ENCODE measurements around the gene FSTL3. TPM values are rescaled to one million over a fixed set of nuclear protein-coding genes. Genes with fewer than 3 reads are reported as not detected.

Gene FSTL3
- total and polyA plus RNA-seq, 10 of the 15 experiments (the other 5 are each of a cell fraction or from before 2014, with no cell fraction given) = 0.42 to 13.5 (median 3.6) TPM

GRCh38 chr19:723247-723646 lies 47.1 kb downstream of the FSTL3 start:
- CTCF ChIA-PET = no interaction called here

DNA sequence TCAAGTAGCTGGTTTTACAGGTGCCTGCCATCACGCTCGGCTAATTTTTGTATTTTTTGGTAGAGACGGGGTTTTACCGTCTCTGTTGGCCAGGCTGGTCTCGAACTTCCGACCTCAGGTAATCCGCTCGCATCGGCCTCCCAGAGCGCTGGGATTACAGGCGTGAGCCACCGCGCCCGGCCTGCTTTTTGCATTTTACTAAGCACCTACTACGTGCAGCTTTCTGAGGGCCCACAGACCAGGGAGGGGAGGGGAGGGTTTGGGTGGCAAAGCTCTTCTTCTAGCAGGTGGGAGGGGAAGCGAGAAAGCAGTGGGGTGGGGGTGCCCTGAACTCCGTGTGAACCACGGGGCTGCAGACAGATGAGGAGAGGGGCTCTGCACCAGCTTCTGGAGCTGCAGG lies 47.5 kb downstream of the FSTL3 start:
- Histone ChIP-seq H3K9me3 (replicated peaks; ENCODE audit: control insufficient read depth, insufficient read depth, low read length) (no peaks in the 10 kb centered on the region), H2AFZ (ENCODE audit: control insufficient read depth, low read depth, low read length) (no peak overlapping the region), H3K4me3 (no peak overlapping the region), H3K79me2 (ENCODE audit: control insufficient read depth, insufficient read depth, low read length) (no peaks in the 10 kb centered on the region), H4K20me1 (ENCODE audit: control insufficient read depth, insufficient read depth) (no peaks in the 10 kb centered on the region), H3K4me2 (ENCODE audit: control insufficient read depth, insufficient read depth) (no peak overlapping the region), H3K36me3 (ENCODE audit: control insufficient read depth in 2 of 2, insufficient read depth in 2 of 2, low read length in 1 of 2) (no peaks in the 10 kb centered on the region), H3K9ac (ENCODE audit: control insufficient read depth, insufficient read depth, low read length) (no peak overlapping the region), H3K27me3 (replicated peaks in 1 of 2; ENCODE audit: control insufficient read depth in 2 of 2, insufficient read depth in 2 of 2, low read length in 1 of 2) (no peaks in the 10 kb centered on the region), H3K27ac (ENCODE audit: control insufficient read depth, insufficient read depth) (no peak overlapping the region), H3K4me1 (ENCODE audit: control insufficient read depth, insufficient read depth, low read length) (no peaks in the 10 kb centered on the region)
- RAD21 ChIA-PET (ENCODE audit: unreplicated experiment) = no interaction called here
- intact Hi-C loops (cut with micrococcal nuclease; ENCODE audit: unreplicated experiment) = no loop called here
- no peak for DNase-seq (ENCODE audit: low read depth, low spot score)
- BruUV-seq (replicated peaks) = no TSS peak
- no peak for ATAC-seq
- POLR2A ChIA-PET = interaction anchor here (0.6 to 1.0 kb wide), 4 partner anchors 8 to 74 kb away, joined by 3 to 5 read pairs (median 4); no protein-coding TSS in a partner anchor
- no peak for FAIRE-seq
- SMC1A ChIA-PET (ENCODE audit: uncharacterized antibody, unreplicated experiment) = interaction anchor here (1.5 kb wide), 1 partner anchor 45 kb away, joined by 3 read pairs; no protein-coding TSS in a partner anchor
- in situ Hi-C loops (cut with MboI) = no loop called here
- CTCF ChIA-PET = no interaction called here
- 24% methylated on average over 15 of the region's 18 CpGs for WGBS (ENCODE audit: insufficient coverage, insufficient replicate concordance, low lambda C conversion rate, missing lambda C conversion rate)
- TF ChIP-seq, protein P1, sequence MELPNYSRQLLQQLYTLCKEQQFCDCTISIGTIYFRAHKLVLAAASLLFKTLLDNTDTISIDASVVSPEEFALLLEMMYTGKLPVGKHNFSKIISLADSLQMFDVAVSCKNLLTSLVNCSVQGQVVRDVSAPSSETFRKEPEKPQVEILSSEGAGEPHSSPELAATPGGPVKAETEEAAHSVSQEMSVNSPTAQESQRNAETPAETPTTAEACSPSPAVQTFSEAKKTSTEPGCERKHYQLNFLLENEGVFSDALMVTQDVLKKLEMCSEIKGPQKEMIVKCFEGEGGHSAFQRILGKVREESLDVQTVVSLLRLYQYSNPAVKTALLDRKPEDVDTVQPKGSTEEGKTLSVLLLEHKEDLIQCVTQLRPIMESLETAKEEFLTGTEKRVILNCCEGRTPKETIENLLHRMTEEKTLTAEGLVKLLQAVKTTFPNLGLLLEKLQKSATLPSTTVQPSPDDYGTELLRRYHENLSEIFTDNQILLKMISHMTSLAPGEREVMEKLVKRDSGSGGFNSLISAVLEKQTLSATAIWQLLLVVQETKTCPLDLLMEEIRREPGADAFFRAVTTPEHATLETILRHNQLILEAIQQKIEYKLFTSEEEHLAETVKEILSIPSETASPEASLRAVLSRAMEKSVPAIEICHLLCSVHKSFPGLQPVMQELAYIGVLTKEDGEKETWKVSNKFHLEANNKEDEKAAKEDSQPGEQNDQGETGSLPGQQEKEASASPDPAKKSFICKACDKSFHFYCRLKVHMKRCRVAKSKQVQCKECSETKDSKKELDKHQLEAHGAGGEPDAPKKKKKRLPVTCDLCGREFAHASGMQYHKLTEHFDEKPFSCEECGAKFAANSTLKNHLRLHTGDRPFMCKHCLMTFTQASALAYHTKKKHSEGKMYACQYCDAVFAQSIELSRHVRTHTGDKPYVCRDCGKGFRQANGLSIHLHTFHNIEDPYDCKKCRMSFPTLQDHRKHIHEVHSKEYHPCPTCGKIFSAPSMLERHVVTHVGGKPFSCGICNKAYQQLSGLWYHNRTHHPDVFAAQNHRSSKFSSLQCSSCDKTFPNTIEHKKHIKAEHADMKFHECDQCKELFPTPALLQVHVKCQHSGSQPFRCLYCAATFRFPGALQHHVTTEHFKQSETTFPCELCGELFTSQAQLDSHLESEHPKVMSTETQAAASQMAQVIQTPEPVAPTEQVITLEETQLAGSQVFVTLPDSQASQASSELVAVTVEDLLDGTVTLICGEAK (IDR thresholded peaks at IDR 0.05; ENCODE audit: borderline replicate concordance) = no peak
- no peak for TF ChIP-seq RB1 (IDR thresholded peaks at IDR 0.05; ENCODE audit: borderline replicate concordance)
- TF ChIP-seq SUPT20H (IDR thresholded peaks at IDR 0.05; ENCODE audit: borderline replicate concordance, control insufficient read depth, low read depth, low read length) = no peak
- no peak for TF ChIP-seq MAX (IDR thresholded peaks at IDR 0.05; ENCODE audit: low read depth, low read length)

More at GRCh38 chr19:723247-723646, 47.1 kb downstream of the FSTL3 start:
- Histone ChIP-seq H3K4me2 (ENCODE audit: control insufficient read depth, insufficient read depth) (no peak overlapping the region), H3K4me1 (ENCODE audit: control insufficient read depth, insufficient read depth, low read length) (no peaks in the 10 kb centered on the region), H3K9me3 (replicated peaks; ENCODE audit: control insufficient read depth, insufficient read depth, low read length) (no peaks in the 10 kb centered on the region), H3K9ac (ENCODE audit: control insufficient read depth, insufficient read depth, low read length) (no peak overlapping the region), H3K27ac (ENCODE audit: control insufficient read depth, insufficient read depth) (no peak overlapping the region), H3K4me3 (no peak overlapping the region), H3K27me3 (replicated peaks in 1 of 2; ENCODE audit: control insufficient read depth in 2 of 2, insufficient read depth in 2 of 2, low read length in 1 of 2) (no peaks in the 10 kb centered on the region), H3K36me3 (ENCODE audit: control insufficient read depth in 2 of 2, insufficient read depth in 2 of 2, low read length in 1 of 2) (no peaks in the 10 kb centered on the region), H2AFZ (ENCODE audit: control insufficient read depth, low read depth, low read length) (no peak overlapping the region), H3K79me2 (ENCODE audit: control insufficient read depth, insufficient read depth, low read length) (no peaks in the 10 kb centered on the region), H4K20me1 (ENCODE audit: control insufficient read depth, insufficient read depth) (no peaks in the 10 kb centered on the region)
- in situ Hi-C loops (cut with MboI) = no loop called here
- intact Hi-C loops (cut with micrococcal nuclease; ENCODE audit: unreplicated experiment) = no loop called here
- ChIA-PET SMC1A (ENCODE audit: uncharacterized antibody, unreplicated experiment) (interaction anchor here (1.5 kb wide), 1 partner anchor 45 kb away, joined by 3 read pairs; no protein-coding TSS in a partner anchor), POLR2A (interaction anchor here (0.6 to 1.0 kb wide), 4 partner anchors 9 to 75 kb away, joined by 3 to 5 read pairs (median 4); no protein-coding TSS in a partner anchor), RAD21 (ENCODE audit: unreplicated experiment) (interaction anchor here (0.8 kb wide), 1 partner anchor 9 kb away, joined by 3 read pairs; no protein-coding TSS in a partner anchor)
- ATAC-seq (no peak), FAIRE-seq (no peak), DNase-seq (ENCODE audit: low read depth, low spot score) (no peak)
- no TSS peak for BruUV-seq (replicated peaks)
- 47% methylated on average over 12 of the region's 13 CpGs for WGBS (ENCODE audit: insufficient coverage, insufficient replicate concordance, low lambda C conversion rate, missing lambda C conversion rate)
- TF ChIP-seq SIN3A (IDR thresholded peaks at IDR 0.05; ENCODE audit: low read depth, low read length) = no peak
- TF ChIP-seq MYC (IDR thresholded peaks at IDR 0.05; ENCODE audit: insufficient read depth, insufficient read length, insufficient replicate concordance, low read length, severe bottlenecking) = no peak
- TF ChIP-seq, protein P2, sequence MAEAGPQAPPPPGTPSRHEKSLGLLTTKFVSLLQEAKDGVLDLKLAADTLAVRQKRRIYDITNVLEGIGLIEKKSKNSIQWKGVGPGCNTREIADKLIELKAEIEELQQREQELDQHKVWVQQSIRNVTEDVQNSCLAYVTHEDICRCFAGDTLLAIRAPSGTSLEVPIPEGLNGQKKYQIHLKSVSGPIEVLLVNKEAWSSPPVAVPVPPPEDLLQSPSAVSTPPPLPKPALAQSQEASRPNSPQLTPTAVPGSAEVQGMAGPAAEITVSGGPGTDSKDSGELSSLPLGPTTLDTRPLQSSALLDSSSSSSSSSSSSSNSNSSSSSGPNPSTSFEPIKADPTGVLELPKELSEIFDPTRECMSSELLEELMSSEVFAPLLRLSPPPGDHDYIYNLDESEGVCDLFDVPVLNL (IDR thresholded peaks at IDR 0.05; ENCODE audit: low read depth, low read length) = no peak
- TF ChIP-seq POLR2AphosphoS2 (IDR thresholded peaks at IDR 0.05; ENCODE audit: low read depth, low read length) = no peak
- no peak for TF ChIP-seq SIX5 (IDR thresholded peaks at IDR 0.05; ENCODE audit: low read depth, low read length, severe bottlenecking)
- TF ChIP-seq SUPT20H (IDR thresholded peaks at IDR 0.05; ENCODE audit: borderline replicate concordance, control insufficient read depth, low read depth, low read length) = no peak
- TF ChIP-seq SMC3 (IDR thresholded peaks at IDR 0.05; ENCODE audit: borderline replicate concordance, low read length) = no peak
- no peak for TF ChIP-seq JUND (IDR thresholded peaks at IDR 0.05; ENCODE audit: low read depth, low read length)

Measured in GM12878 (cell line).